Measurements from ENCODE around the gene ARHGAP29.

DNA sequence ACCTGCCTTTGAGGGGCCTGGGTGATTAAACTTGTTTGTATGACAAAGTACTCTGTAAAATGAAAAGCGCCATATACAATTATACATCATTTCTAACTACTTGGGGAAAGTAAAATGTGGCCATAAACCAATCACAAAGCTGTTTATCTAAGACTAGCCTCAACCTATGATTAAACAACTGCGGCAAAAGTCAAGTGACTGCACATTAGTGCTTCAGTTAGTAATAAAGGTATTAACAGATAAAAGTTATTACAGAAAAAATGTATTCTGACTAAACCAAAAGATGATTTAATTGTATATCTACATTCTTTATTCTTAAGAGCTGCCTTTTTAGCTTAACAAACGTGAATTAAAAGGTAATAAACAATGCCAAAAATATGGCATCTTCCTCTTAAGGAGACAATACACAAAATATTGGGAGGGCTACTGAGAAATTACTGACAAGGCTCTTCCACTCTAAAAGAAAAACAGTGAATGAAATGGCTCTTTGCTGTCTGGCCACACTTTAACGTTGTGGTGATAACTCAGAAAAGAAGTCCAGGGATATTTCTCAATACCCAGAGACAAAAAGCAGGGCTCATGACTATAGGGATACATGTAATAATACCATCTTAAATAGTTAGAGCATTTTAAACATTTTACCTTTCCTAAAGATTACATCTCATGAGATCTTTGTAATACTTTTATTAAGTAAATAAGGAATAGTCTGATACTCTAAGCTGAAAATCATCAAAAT lies 8.6 kb downstream of the ARHGAP29 start:
- TF ChIP-seq, protein P1, sequence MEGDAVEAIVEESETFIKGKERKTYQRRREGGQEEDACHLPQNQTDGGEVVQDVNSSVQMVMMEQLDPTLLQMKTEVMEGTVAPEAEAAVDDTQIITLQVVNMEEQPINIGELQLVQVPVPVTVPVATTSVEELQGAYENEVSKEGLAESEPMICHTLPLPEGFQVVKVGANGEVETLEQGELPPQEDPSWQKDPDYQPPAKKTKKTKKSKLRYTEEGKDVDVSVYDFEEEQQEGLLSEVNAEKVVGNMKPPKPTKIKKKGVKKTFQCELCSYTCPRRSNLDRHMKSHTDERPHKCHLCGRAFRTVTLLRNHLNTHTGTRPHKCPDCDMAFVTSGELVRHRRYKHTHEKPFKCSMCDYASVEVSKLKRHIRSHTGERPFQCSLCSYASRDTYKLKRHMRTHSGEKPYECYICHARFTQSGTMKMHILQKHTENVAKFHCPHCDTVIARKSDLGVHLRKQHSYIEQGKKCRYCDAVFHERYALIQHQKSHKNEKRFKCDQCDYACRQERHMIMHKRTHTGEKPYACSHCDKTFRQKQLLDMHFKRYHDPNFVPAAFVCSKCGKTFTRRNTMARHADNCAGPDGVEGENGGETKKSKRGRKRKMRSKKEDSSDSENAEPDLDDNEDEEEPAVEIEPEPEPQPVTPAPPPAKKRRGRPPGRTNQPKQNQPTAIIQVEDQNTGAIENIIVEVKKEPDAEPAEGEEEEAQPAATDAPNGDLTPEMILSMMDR (IDR thresholded peaks at IDR 0.05) = no peak
- no peak for TF ChIP-seq POLR2A (IDR thresholded peaks at IDR 0.05)

All from Peyer's patch (tissue), 4 donors.